HepG2 (cell line): ENCODE data around the gene TEX48. TPM values are rescaled to one million over a fixed set of nuclear protein-coding genes. Genes with fewer than 3 reads are reported as not detected.

Source experiments
- ATAC-seq: fragments of 200-7000 bp; cut with Tn5 transposase; 3 replicates; pipeline ENCODE4 v1.9.1; 2020; ENCODE audit warnings: mild to moderate bottlenecking, moderate library complexity
- Bru-seq: library from RNA; stranded (reverse); fragments of 400-500 nt; gene quantifications from one replicate; lab custom pipeline; 2021; lab: Mats Ljungman, UMichigan
- BruChase-seq, 2 experiments: library from RNA; stranded (reverse); fragments of 400-500 nt; gene quantifications; one replicate each; lab custom pipeline; 2021; lab: Mats Ljungman, UMichigan
- BruUV-seq: library from RNA; stranded (reverse); fragments of 400-500 nt; replicated peaks from 2 replicates; lab custom pipeline; 2021; lab: Mats Ljungman, UMichigan
- CTCF ChIA-PET: fragments of 300-600 bp; formaldehyde crosslinking; extraction: SDS; loops from one replicate; lab custom pipeline; 2021; ENCODE audit warnings: low total read pairs, inconsistent platforms, low intra/inter-chr PET ratio; lab: Yijun Ruan, JAX
- POLR2A ChIA-PET: fragments of 350-600 bp; sonication (Branson Sonifier 250); formaldehyde crosslinking; loops from one replicate; lab custom pipeline; 2020; ENCODE audit warnings: antibody characterized with exemption, inconsistent platforms; lab: Yijun Ruan, JAX
- DNase-seq: peaks from one replicate; pipeline ENCODE4 v3.0.0-alpha.2; 2015; ENCODE audit warnings: low spot score
- FAIRE-seq: peaks from 3 replicates; lab custom pipeline; 2011; peaks lifted over from hg19 to GRCh38; lab: Jason Lieb, UNC
- H2AFZ ChIP-seq: one replicate; pipeline ENCODE4 v1.6.1; 2011; ENCODE audit warnings: low read length, inconsistent platforms
- H3K27ac ChIP-seq: fragments of 300-600 bp; 3 replicates; pipeline ENCODE4 v1.8.0; 2011; ENCODE audit warnings: mixed run types, mild to moderate bottlenecking, mixed read lengths, low read length, inconsistent platforms; ENCODE audit not compliant: insufficient read depth; ENCODE audit errors: extremely low read length
- H3K27me3 ChIP-seq, 2 experiments: fragments of 200-600 bp in 1 of 2; 2 replicates in 1 of 2; 3 replicates in 1 of 2; pipeline versions ENCODE4 v1.6.0 to v1.8.0; 2011; ENCODE audit warnings: low read length in 2 of 2, mild to moderate bottlenecking in 2 of 2, moderate library complexity in 2 of 2, inconsistent platforms in 1 of 2; ENCODE audit not compliant: insufficient read depth in 2 of 2, control insufficient read depth in 1 of 2
- H3K36me3 ChIP-seq, 2 experiments: fragments of 200-600 bp in 1 of 2; replicated peaks in 1 of 2; 2 replicates in 1 of 2; 3 replicates in 1 of 2; pipeline versions ENCODE4 v1.5.1 to v1.8.0; 2011; ENCODE audit warnings: low read length in 2 of 2, inconsistent platforms in 1 of 2; ENCODE audit not compliant: insufficient read depth in 2 of 2, control insufficient read depth in 1 of 2
- H3K4me1 ChIP-seq: 2 replicates; pipeline ENCODE4 v1.5.1; 2012; ENCODE audit warnings: low read length, inconsistent platforms; ENCODE audit not compliant: insufficient read depth
- H3K4me2 ChIP-seq: 2 replicates; pipeline ENCODE4 v1.6.0; 2011; ENCODE audit warnings: low read depth, low read length, inconsistent platforms
- H3K4me3 ChIP-seq, 3 experiments: fragments of 200-600 bp in 1 of 3; sonication (generic), shearing (Covaris generic) in 1 of 3; replicated peaks in 1 of 3; 2 replicates each; pipeline ENCODE4 v1.5.1; 2011 to 2016; ENCODE audit warnings: low read length in 3 of 3, inconsistent platforms in 2 of 3, low read depth in 2 of 3, mild to moderate bottlenecking in 2 of 3, control low read depth in 1 of 3, mixed read lengths in 1 of 3; ENCODE audit not compliant: insufficient read depth in 1 of 3
- H3K79me2 ChIP-seq: one replicate; pipeline ENCODE4 v1.6.1; 2011; ENCODE audit warnings: low read length, inconsistent platforms; ENCODE audit not compliant: insufficient read depth
- H3K9ac ChIP-seq: 2 replicates; pipeline ENCODE4 v1.6.0; 2011; ENCODE audit warnings: mild to moderate bottlenecking, low read depth, low read length, inconsistent platforms; ENCODE audit not compliant: insufficient read depth
- H3K9me3 ChIP-seq: 2 replicates; pipeline ENCODE4 v1.5.1; 2012; ENCODE audit warnings: mild to moderate bottlenecking, low read length
- H4K20me1 ChIP-seq: 2 replicates; pipeline ENCODE4 v1.6.0; 2011; ENCODE audit warnings: inconsistent platforms, mild to moderate bottlenecking, low read length, moderate library complexity; ENCODE audit not compliant: insufficient read depth
- ESRRA ChIP-seq: sonication (generic); formaldehyde crosslinking; IDR thresholded peaks from 2 replicates; pipeline ENCODE4 v1.5.1; 2020; ENCODE audit warnings: mild to moderate bottlenecking, low read depth, missing genetic modification reagents
- FOXC1 ChIP-seq: sonication (generic); formaldehyde crosslinking; IDR thresholded peaks from 2 replicates; pipeline ENCODE4 v1.8.0; 2022; ENCODE audit warnings: mild to moderate bottlenecking, missing genetic modification reagents, borderline replicate concordance
- FOXO1 ChIP-seq: sonication (generic); formaldehyde crosslinking; IDR thresholded peaks from 2 replicates; pipeline ENCODE4 v1.4.0; 2020; ENCODE audit warnings: missing genetic modification reagents
- GATAD2A ChIP-seq: IDR thresholded peaks from 2 replicates; pipeline ENCODE4 v1.6.1; 2016
- HHEX ChIP-seq: IDR thresholded peaks from 2 replicates; pipeline ENCODE4 v1.6.1; 2016; ENCODE audit warnings: control low read depth
- KAT7 ChIP-seq: IDR thresholded peaks from 2 replicates; pipeline ENCODE4 v1.6.1; 2018; ENCODE audit warnings: borderline replicate concordance, missing compliant biosample characterization
- NFKB2 ChIP-seq: sonication (generic); formaldehyde crosslinking; IDR thresholded peaks from 2 replicates; pipeline ENCODE4 v1.4.0; 2020; ENCODE audit warnings: missing genetic modification reagents, borderline replicate concordance
- PITX1 ChIP-seq: sonication (generic); formaldehyde crosslinking; IDR thresholded peaks from 2 replicates; pipeline ENCODE4 v1.5.1; 2020; ENCODE audit warnings: mild to moderate bottlenecking, missing genetic modification reagents
- PLRG1 ChIP-seq: fragments of 450-650 bp; conservative IDR thresholded peaks from 2 replicates; pipeline ENCODE4 v1.6.1; 2016
- RAD21 ChIP-seq: fragments of 450-650 bp; formaldehyde crosslinking; IDR thresholded peaks from 2 replicates; pipeline ENCODE4 v1.5.0; 2020; ENCODE audit warnings: mild to moderate bottlenecking
- RARA ChIP-seq: IDR thresholded peaks from 2 replicates; pipeline ENCODE4 v1.6.1; 2016; ENCODE audit warnings: missing genetic modification reagents, missing compliant biosample characterization
- RBAK ChIP-seq: sonication (generic); formaldehyde crosslinking; IDR thresholded peaks from 2 replicates; pipeline ENCODE4 v1.5.1; 2020; ENCODE audit warnings: mild to moderate bottlenecking, missing genetic modification reagents
- STAG1 ChIP-seq: sonication (generic); formaldehyde crosslinking; IDR thresholded peaks from 2 replicates; pipeline ENCODE4 v1.4.0; 2020; ENCODE audit warnings: missing genetic modification reagents
- ZNF44 ChIP-seq: sonication (generic); formaldehyde crosslinking; IDR thresholded peaks from 2 replicates; pipeline ENCODE4 v1.5.1; 2020; ENCODE audit warnings: mild to moderate bottlenecking, missing genetic modification reagents
- WGBS: methylation state at CpG from one replicate; pipeline ENCODE4 v1.1.6; 2017; ENCODE audit warnings: low lambda C conversion rate; 5-methylcytosine and 5-hydroxymethylcytosine counted together
- in situ Hi-C: cut with HindIII; loops from 2 replicates; pipeline ENCODE4 v1.10.0; 2017; ENCODE audit warnings: low pct_unique_long_range_greater_than_20kb; ENCODE audit not compliant: extremely low pct_ligation_motif_present
- intact Hi-C: fragments of 100-400 bp; cut with micrococcal nuclease; formaldehyde crosslinking; loops from one replicate; pipeline ENCODE4 v1.10.0; 2022; ENCODE audit not compliant: unreplicated experiment
- long read RNA-seq, 2 experiments: library from RNA in 1 of 2; library from polyadenylated mRNA in 1 of 2; stranded (forward) in 1 of 2; unstranded in 1 of 2; transcript quantifications; one replicate each; pipeline ENCODE4 v2.0.0, GENCODE V29; 2019 to 2022
- polyA minus RNA-seq, 3 experiments: library from RNA; depleted of rRNA, polyadenylated mRNA; stranded (reverse); fragments of >200 nt; gene quantifications; 2 replicates each; pipeline ENCODE4 v1.2.3, GENCODE V29; 2011; ENCODE audit warnings: low replicate concordance in 1 of 3
- polyA plus RNA-seq, 8 experiments: library from polyadenylated mRNA; depleted of rRNA in 3 of 8; stranded (reverse) in 7 of 8; unstranded in 1 of 8; fragments of >200 nt; fragmentation: Illumina TruSeq in 4 of 8; extraction: Trizol in 4 of 8; gene quantifications; 2 replicates each; pipeline versions ENCODE4 v1.2.1 to v1.2.3, GENCODE V29; 2011 to 2016; ENCODE audit warnings: low read depth in 4 of 8, missing spikeins in 1 of 8, mixed read lengths in 1 of 8; ENCODE audit not compliant: insufficient read depth in 1 of 8
- total RNA-seq, 5 experiments: library from RNA; depleted of rRNA; stranded (reverse); fragments of >200 nt; fragmentation: Illumina TruSeq; extraction: Trizol; gene quantifications; 2 replicates each; pipeline ENCODE4 v1.2.3, GENCODE V29; 2016; ENCODE audit warnings: low read depth in 1 of 5
- TF ChIP-seq, protein P1 (sequence below): sonication (generic); formaldehyde crosslinking; IDR thresholded peaks from 2 replicates; pipeline ENCODE4 v1.8.1; 2023; ENCODE audit warnings: missing genetic modification reagents, inconsistent platforms, borderline replicate concordance
- TF ChIP-seq, protein P2 (sequence below): sonication (generic); formaldehyde crosslinking; IDR thresholded peaks from 2 replicates; pipeline ENCODE4 v1.5.0; 2020; ENCODE audit warnings: mild to moderate bottlenecking, missing genetic modification reagents, moderate library complexity
- TF ChIP-seq, protein P3 (sequence below): sonication (generic); formaldehyde crosslinking; IDR thresholded peaks from 2 replicates; pipeline ENCODE4 v1.8.1; 2023; ENCODE audit warnings: missing genetic modification reagents, mild to moderate bottlenecking, borderline replicate concordance

Gene TEX48, protein sequence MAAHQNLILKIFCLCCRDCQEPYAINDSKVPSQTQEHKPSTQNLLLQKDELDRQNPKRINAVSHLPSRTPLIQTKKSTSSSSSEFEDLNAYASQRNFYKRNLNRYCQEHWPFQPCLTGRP
- total RNA-seq (2016; rRNA removed; fragmentation: Illumina TruSeq; extraction: Trizol) (not detected in 2 replicates), polyA plus RNA-seq (2011; rRNA removed) (not detected in 2 replicates), polyA minus RNA-seq (2011; rRNA and poly(A)+ RNA removed; ENCODE audit: low replicate concordance) (not detected in 2 replicates), Bru-seq, nascent RNA (not detected), BruChase-seq, experiment 1, labeled RNA remaining after a 6-hour chase (not detected), BruChase-seq, experiment 2, labeled RNA remaining after a 2-hour chase (not detected)
- total RNA-seq (2016; cell fraction: cytosol; rRNA removed; fragmentation: Illumina TruSeq; extraction: Trizol; ENCODE audit: low read depth), result not detected in 2 replicates
- not detected in 2 replicates for total RNA-seq (2016; cell fraction: insoluble cytoplasmic fraction; rRNA removed; fragmentation: Illumina TruSeq; extraction: Trizol)
- not detected in 2 replicates for total RNA-seq (2016; cell fraction: membrane; rRNA removed; fragmentation: Illumina TruSeq; extraction: Trizol)
- not detected in 2 replicates for total RNA-seq (2016; cell fraction: nucleus; rRNA removed; fragmentation: Illumina TruSeq; extraction: Trizol)
- polyA plus RNA-seq (2011; cell fraction: cytosol; rRNA removed), result not detected in 2 replicates
- polyA plus RNA-seq (2011; cell fraction: nucleus; rRNA removed), result not detected in 2 replicates
- not detected in 2 replicates for polyA plus RNA-seq (2012)
- polyA plus RNA-seq (2016; cell fraction: cytosol; fragmentation: Illumina TruSeq; extraction: Trizol; ENCODE audit: low read depth), result not detected in 2 replicates
- polyA plus RNA-seq (2016; cell fraction: insoluble cytoplasmic fraction; fragmentation: Illumina TruSeq; extraction: Trizol; ENCODE audit: low read depth), result not detected in 2 replicates
- polyA plus RNA-seq (2016; cell fraction: membrane; fragmentation: Illumina TruSeq; extraction: Trizol; ENCODE audit: low read depth), result not detected in 2 replicates
- not detected in 2 replicates for polyA plus RNA-seq (2016; cell fraction: nucleus; fragmentation: Illumina TruSeq; extraction: Trizol; ENCODE audit: insufficient read depth, low read depth)
- not detected in 2 replicates for polyA minus RNA-seq (2011; cell fraction: cytosol; rRNA and poly(A)+ RNA removed)
- polyA minus RNA-seq (2011; cell fraction: nucleus; rRNA and poly(A)+ RNA removed), result not detected in 2 replicates
- long read RNA-seq, experiment 1, result 0 reads
- long read RNA-seq, experiment 2, result 0 reads

DNA sequence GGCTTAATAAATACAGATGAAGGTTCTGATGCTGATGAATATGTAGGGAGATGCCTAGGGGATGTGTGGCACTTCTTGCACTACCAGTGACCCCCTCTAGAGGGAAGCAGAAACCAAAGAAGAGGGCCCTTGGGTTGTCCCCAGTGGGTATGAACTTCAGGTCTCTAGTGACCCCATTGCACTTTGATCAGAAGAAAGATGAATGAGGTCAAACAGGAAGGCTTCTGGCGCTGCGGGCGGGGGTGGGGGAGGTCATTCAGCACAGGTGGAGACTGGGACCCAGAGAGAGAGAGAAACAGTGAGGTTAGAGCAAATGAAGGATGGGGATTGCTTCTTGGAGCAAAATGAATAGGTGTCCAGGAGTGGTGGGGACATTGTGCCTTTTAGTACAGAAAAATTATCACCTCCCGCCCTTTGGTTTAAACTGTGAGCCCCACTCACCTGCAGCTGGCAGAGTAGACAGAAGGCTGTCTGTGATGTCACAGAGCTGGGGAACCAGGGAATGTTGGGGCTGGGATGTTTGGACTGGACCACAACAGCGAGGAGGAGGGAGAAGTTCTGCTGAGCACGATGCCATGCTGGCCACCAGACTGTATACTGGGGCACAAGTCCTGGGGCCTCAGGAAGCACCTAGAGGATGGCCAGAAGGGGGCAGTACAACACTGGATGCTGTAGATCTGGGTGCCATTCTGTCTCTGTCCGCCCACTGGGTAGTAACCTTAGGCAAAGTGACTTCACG, at the start of gene TEX48:
Gene TEX48 (minus strand): TSS at position 599 of the 739 bp plus-strand sequence. CDS start 10,469 bp downstream, outside the sequence.
- no peak within 1 kb of the TSS for H3K9ac ChIP-seq
- no TSS peak for BruUV-seq
- no peak within 1 kb of the TSS for H3K4me3 ChIP-seq
- ATAC-seq (peak; percentile 99), FAIRE-seq (peak; percentile 70), DNase-seq (peak; percentile 80)
- H2AFZ ChIP-seq, result no peak within 1 kb of the TSS
- no peaks in the 10 kb centered on the region for H3K79me2 ChIP-seq
- no peaks in the 10 kb centered on the region for H4K20me1 ChIP-seq
- in situ Hi-C loops (loop anchor here (5.0 to 10.0 kb wide), 3 partner anchors 231 to 843 kb away; no protein-coding TSS in a partner anchor), intact Hi-C loops (loop anchor here (1.0 to 5.0 kb wide), 6 partner anchors 40 to 841 kb away; no protein-coding TSS in a partner anchor)
- H3K27me3 ChIP-seq, result no peaks in the 10 kb centered on the region
- POLR2A ChIA-PET, result no interaction called here
- no peak within 1 kb of the TSS for H3K27ac ChIP-seq
- peak within 1 kb of the TSS; percentile 34; the same call in 1 of the 2 replicates for H3K4me2 ChIP-seq
- H3K4me1 ChIP-seq, result peaks cover 8% of the 10 kb centered on the region
- no peaks in the 10 kb centered on the region for H3K9me3 ChIP-seq
- CTCF ChIA-PET, result interaction anchor here (1.2 to 3.4 kb wide), 7 partner anchors 40 to 332 kb away, joined by 3 to 46 read pairs (median 9); no protein-coding TSS in a partner anchor
- H3K36me3 ChIP-seq, result no peaks in the 10 kb centered on the region
- 11% methylated on average over 6 of the region's 8 CpGs for WGBS
- 0 out of 2 replicates have a peak, but pooled peaks have one; percentile 28 for TF ChIP-seq ZNF44
- TF ChIP-seq HHEX (CRISPR knock-in tag), result no peak
- TF ChIP-seq, protein P1, sequence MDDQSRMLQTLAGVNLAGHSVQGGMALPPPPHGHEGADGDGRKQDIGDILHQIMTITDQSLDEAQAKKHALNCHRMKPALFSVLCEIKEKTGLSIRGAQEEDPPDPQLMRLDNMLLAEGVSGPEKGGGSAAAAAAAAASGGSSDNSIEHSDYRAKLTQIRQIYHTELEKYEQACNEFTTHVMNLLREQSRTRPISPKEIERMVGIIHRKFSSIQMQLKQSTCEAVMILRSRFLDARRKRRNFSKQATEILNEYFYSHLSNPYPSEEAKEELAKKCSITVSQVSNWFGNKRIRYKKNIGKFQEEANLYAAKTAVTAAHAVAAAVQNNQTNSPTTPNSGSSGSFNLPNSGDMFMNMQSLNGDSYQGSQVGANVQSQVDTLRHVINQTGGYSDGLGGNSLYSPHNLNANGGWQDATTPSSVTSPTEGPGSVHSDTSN (CRISPR knock-in tag), result no peak
- TF ChIP-seq, protein P2, sequence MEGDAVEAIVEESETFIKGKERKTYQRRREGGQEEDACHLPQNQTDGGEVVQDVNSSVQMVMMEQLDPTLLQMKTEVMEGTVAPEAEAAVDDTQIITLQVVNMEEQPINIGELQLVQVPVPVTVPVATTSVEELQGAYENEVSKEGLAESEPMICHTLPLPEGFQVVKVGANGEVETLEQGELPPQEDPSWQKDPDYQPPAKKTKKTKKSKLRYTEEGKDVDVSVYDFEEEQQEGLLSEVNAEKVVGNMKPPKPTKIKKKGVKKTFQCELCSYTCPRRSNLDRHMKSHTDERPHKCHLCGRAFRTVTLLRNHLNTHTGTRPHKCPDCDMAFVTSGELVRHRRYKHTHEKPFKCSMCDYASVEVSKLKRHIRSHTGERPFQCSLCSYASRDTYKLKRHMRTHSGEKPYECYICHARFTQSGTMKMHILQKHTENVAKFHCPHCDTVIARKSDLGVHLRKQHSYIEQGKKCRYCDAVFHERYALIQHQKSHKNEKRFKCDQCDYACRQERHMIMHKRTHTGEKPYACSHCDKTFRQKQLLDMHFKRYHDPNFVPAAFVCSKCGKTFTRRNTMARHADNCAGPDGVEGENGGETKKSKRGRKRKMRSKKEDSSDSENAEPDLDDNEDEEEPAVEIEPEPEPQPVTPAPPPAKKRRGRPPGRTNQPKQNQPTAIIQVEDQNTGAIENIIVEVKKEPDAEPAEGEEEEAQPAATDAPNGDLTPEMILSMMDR (CRISPR knock-in tag), result peak; percentile 91
- 0 out of 2 replicates have a peak, but pooled peaks have one; percentile 51 for TF ChIP-seq FOXC1 (CRISPR knock-in tag)
- peak; percentile 88 for TF ChIP-seq STAG1 (CRISPR knock-in tag)
- TF ChIP-seq RARA, result peak; percentile 55; the same call in 1 of the 2 replicates
- no peak for TF ChIP-seq RBAK (CRISPR knock-in tag)
- no peak for TF ChIP-seq NFKB2 (CRISPR knock-in tag)
- TF ChIP-seq, protein P3, sequence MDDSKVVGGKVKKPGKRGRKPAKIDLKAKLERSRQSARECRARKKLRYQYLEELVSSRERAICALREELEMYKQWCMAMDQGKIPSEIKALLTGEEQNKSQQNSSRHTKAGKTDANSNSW (CRISPR knock-in tag), result no peak
- TF ChIP-seq FOXO1, result no peak
- peak; percentile 40; the same call in 1 of the 2 replicates for TF ChIP-seq GATAD2A (CRISPR knock-in tag)
- no peak for TF ChIP-seq KAT7 (CRISPR knock-in tag)
- peak; percentile 84 for TF ChIP-seq RAD21 (CRISPR knock-in tag)
- TF ChIP-seq PITX1 (CRISPR knock-in tag), result peak; percentile 25; the same call in 1 of the 2 replicates
- no peak for TF ChIP-seq PLRG1
- TF ChIP-seq ESRRA (CRISPR knock-in tag), result peak; percentile 52; the same call in 1 of the 2 replicates
